A549 treated with RU486 at 1 μM for 4 hours (cell line): Measurements from ENCODE around the gene LOXL3. TPM values are rescaled to one million over a fixed set of nuclear protein-coding genes. Genes with fewer than 3 reads are reported as not detected.

Source experiments
- total RNA-seq: library from RNA; stranded (reverse); fragments of 200-300 nt; extraction: Qiagen RNA extraction; gene quantifications from 5 replicates; pipeline ENCODE4 v1.2.3, GENCODE V29; 2022; ENCODE audit warnings: low read depth

Gene LOXL3
- 0.14 to 0.66 TPM (median 0.25 TPM) in 5 replicates for total RNA-seq

DNA sequence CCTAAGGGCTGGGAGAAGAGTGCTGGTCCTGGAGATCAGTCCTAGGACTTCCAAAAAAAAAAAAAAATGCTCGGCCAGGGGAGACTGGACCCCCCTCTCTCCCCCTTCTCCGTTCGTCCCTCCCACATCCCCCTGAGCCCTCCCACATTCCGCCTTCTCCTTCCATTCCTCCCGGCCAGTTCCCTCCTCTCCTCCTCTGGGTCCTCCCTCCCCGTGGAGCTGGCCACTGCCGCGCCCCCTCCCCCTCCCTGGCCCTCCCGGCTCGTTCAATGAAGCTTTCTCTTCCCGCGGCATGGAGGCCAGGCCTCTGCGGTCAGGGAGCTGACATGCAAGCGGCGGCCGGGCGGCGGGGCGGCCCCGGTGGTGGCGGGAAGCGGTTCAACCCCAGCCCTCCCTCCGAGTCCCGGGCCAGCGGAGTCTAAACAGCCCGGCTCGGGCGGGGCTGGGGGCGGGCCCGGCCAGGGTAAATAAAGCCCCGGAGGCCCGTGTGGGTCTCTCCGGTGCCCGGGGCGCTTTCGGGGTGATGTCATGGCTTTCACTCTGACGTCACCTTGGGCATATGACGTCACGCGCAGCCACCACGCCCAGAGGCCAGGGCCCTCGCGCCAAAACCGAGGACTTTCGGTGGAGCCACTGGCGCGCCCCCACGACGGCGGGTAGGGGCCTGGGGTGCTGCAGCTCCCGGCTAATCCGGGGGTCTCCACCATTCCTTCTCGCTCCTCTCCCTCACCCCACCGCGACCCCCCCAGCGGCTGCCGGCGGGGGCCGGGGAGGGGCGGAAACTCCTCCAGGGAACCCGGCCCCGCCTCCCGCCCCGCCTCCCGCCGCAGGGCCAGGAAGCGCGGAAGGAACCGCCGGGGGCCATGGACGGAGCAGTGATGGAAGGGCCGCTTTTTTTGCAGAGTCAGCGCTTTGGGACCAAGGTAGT, at the start of gene LOXL3, which contains the start of gene DOK1:
LOXL3 (minus strand) TSS at position 51 of the 928 bp plus-strand sequence. CDS start 1,308 bp downstream, outside the sequence.
DOK1 (plus strand) TSS at position 829 of the 928 bp plus-strand sequence; CDS start at position 864, 35 bp downstream.

GRCh38 chr2:74529357-74530238, 24.1 kb downstream of the LOXL3 start, which contains the start of the genes AUP1 and HTRA2:
Gene AUP1, minus strand, starts transcription at chr2:74529706. Its CDS starts 77 bp downstream, at chr2:74529629.
Gene HTRA2, plus strand, starts transcription at chr2:74529933. Its CDS starts 74 bp downstream, at chr2:74530007.

DNA sequence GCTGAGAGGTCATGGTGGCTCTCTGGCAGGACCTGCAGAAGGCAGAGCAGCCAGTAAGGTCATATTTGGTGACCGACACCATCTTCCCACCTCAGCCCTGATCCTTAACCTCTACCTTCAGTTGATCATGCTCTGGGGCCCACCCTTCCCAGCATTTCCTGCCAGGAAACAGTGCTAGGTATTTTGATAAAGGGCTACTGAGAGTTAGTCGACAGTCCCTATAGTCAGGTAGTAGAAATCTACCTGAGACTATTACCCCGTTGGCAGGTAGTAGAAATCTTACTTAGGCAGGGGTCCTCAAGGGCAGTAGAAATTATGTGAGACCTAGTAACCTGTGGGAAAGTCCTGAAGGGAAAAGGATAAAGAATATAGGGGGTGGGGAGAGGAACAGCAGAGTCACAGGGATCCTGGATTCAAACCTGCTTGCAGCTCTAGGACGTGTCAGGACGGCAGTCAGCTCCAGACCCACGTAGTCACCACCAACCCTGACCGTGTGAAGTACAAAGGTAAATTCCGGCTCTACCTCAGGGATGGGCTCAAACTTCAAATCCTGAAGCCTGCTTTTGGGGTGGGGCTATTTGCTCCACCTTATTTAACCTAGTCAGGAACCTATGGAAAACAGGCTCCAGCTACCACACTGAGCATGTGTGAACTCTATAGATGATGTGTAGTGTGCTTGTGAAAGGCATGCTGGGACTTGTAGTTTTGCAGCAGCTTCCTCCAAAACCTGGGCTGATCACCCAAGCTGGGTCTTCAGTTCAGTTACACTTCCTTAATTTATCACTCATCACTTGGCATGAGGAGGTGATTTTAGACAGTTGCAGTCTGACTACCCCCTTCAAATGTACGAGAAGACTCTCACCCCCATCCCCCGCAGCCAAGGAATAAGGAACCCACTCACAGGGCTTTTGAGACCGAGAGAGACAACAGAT, 27.8 kb downstream of the LOXL3 start, which contains the start of gene DQX1:
DQX1 (minus strand) TSS at position 515 of the 932 bp plus-strand sequence; CDS start at position 13, 502 bp downstream.

DNA sequence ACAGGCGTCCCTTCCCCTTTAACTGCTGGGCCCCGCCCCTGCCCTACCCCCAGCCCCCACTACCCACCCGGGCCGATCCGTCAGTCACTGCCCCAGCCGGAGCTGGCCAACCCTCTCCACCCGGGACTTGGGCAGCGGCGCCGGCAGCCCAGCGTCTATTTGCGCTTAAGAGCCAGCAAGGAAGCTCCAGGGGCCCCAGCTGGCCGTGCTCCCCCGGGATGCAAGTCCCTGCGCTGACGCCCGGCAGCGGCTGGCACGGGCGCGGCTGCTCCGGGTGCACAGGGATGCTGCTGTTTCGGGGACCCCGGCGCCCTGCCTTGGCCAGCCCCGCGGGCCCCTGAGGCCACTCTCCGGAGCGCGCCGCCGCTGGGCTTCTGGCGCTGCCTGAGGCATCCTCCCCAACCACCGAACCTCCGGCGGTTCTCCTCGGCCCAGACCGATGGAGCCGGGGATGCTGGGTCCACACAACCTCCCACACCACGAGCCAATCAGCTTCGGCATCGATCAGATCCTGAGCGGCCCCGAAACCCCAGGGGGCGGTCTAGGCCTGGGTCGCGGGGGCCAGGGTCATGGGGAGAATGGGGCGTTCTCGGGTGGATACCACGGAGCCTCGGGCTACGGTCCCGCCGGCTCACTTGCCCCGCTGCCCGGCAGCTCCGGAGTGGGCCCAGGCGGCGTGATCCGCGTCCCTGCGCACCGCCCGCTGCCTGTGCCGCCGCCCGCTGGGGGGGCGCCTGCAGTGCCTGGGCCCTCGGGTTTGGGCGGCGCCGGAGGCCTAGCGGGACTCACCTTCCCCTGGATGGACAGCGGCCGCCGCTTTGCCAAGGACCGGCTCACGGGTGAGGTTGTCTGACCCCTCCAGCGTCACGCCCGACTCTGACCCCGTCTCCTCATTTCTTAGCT, 39.1 kb downstream of the LOXL3 start, which contains the start of gene TLX2:
TLX2 (plus strand) TSS at position 83 of the 903 bp plus-strand sequence; CDS start at position 440, 357 bp downstream.

DNA sequence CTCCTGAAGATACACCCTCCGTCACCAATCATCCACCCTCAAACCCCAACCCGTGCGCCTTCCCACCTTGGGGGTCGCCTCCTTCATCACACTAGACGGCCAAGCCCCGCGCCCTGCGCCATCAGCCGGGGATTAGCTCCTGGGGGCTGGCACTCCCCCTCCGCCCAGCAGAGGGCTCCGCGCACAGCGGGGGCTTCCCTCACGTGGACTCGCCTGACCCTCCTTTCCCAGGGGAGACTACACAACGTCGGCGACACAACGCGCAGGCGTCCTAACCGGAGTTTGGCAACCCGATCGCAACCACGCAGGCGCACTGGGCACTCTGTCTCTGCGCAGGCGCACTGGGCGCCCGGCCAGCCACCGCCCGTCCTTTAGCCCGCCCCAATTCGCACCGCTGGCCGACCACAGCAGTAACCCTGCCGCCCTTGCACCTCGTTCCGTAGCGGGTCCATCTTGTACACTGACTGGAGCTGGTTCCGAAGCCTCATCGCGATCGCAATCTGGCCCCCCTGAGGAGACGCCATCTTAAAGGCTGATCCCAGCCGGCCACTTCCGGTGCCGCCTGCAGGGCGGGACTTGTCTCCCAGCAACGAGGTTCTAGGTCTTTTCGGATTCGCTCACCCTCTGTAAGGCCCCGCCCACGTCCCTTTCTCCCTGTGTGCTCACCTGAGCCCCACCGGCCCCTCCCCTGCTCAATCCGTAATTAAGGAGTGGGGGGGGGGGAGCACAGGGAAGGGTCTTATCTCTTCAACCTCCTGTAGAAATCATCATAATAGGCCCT, 46.4 kb downstream of the LOXL3 start, which contains the start of gene PCGF1:
PCGF1 (minus strand) TSS at position 551 of the 781 bp plus-strand sequence; CDS start at position 524, 27 bp downstream.

GRCh38 chr2:74499267-74499939, 54.3 kb downstream of the LOXL3 start, which contains the start of gene LBX2:
Gene LBX2, minus strand, starts transcription at chr2:74499603. Its CDS starts 66 bp downstream, at chr2:74499537.

DNA sequence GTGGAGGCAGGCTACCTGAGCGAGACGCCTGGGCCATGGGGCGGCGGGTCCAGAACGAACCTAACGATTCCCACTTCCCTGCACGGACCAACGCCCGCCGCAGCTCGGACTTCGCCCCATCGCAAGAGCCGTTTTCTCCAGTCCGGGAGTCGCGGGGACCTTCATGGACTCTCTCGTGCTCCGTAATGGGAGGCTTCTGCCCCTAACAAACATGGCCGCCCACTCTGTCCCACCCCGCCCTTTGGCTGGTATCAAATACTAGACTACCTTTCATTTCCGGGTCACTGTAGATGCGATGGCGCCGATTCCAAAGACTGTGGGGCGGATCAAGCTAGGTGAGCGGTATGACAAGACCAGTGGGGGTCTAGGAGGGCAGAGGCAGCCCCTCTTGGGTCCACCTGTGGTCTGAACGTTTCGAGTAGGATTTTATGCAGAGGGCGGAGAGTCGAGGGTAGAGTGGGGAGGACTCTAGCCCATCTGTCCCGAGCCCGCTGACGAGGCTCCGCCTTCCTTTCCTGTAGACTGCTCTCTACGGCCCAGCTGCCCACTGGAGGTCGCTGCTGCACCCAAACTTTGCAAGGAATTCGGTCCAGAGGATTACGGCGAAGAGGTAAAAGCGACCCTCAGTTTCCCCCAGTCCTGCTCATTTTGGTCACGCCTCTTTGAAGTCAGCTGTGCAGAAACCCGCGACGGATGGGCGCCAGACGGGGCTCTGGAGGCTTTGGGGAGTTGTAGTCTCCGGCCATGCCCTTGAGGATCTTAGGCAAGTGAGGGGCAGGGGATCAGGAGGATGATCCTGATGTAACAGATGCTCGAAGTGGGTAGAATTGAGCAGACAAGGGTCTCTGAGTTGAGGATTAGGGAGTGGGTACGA, 70.7 kb downstream of the LOXL3 start, which contains the start of the genes CCDC142 and TTC31:
CCDC142 (minus strand) TSS at position 198 of the 874 bp plus-strand sequence; CDS start at position 37, 161 bp downstream.
TTC31 (plus strand) TSS at position 281 of the 874 bp plus-strand sequence; CDS start at position 296, 15 bp downstream.

Other genes with a start within 250 kb of the LOXL3 start
- 0.17 to 0.68 TPM (median 0.43 TPM) in 5 replicates for gene SLC4A5, start 210.5 kb downstream of the LOXL3 start, total RNA-seq
- gene DCTN1, start 173.6 kb downstream of the LOXL3 start, total RNA-seq = 104 to 150 TPM (median 150 TPM) in 5 replicates
- gene C2orf81, start 132.3 kb downstream of the LOXL3 start, total RNA-seq = 1.9 to 3.5 TPM (median 3.2 TPM) in 5 replicates
- 68.3 to 88.0 TPM (median 87.1 TPM) in 5 replicates for gene WDR54, start 132.2 kb downstream of the LOXL3 start, total RNA-seq
- 18.7 to 29.5 TPM (median 22.1 TPM) in 5 replicates for gene RTKN, start 112.0 kb downstream of the LOXL3 start, total RNA-seq
- 52.7 to 58.3 TPM (median 55.9 TPM) in 5 replicates for gene INO80B, start 98.9 kb downstream of the LOXL3 start, total RNA-seq
- 44.9 to 90.5 TPM (median 83.9 TPM) in 5 replicates for gene WBP1, start 95.5 kb downstream of the LOXL3 start, total RNA-seq
- gene MOGS, start 88.6 kb downstream of the LOXL3 start, total RNA-seq = 39.9 to 51.2 TPM (median 49.7 TPM) in 5 replicates
- 108 to 158 TPM (median 132 TPM) in 5 replicates for gene MRPL53, start 81.3 kb downstream of the LOXL3 start, total RNA-seq
- gene CCDC142, start 70.9 kb downstream of the LOXL3 start, total RNA-seq = 9.1 to 15.9 TPM (median 14.4 TPM) in 5 replicates
- 14.5 to 16.7 TPM (median 16.4 TPM) in 5 replicates for gene TTC31, start 70.9 kb downstream of the LOXL3 start, total RNA-seq
- 2.7 to 4.1 TPM (median 3.4 TPM) in 5 replicates for gene LBX2, start 54.3 kb downstream of the LOXL3 start, total RNA-seq
- gene PCGF1, start 46.2 kb downstream of the LOXL3 start, total RNA-seq = 30.2 to 41.4 TPM (median 31.4 TPM) in 5 replicates
- 0.22 to 0.45 TPM (median 0.34 TPM) in 5 replicates for gene TLX2, start 39.5 kb downstream of the LOXL3 start, total RNA-seq
- 0.06 to 0.23 TPM (median 0.15 TPM) in 3 of 5 replicates, not detected in the others for gene DQX1, start 27.7 kb downstream of the LOXL3 start, total RNA-seq
- gene AUP1, start 24.2 kb downstream of the LOXL3 start, total RNA-seq = 182 to 257 TPM (median 240 TPM) in 5 replicates
- 31.3 to 40.6 TPM (median 40.0 TPM) in 5 replicates for gene HTRA2, start 24.0 kb downstream of the LOXL3 start, total RNA-seq
- 4.2 to 6.3 TPM (median 5.4 TPM) in 5 replicates for gene DOK1, start 778 bp upstream of the LOXL3 start, total RNA-seq
- not detected in 5 replicates for gene M1AP, start 94.4 kb upstream of the LOXL3 start, total RNA-seq
- 8.1 to 12.1 TPM (median 9.2 TPM) in 5 replicates for gene SEMA4F, start 100.3 kb upstream of the LOXL3 start, total RNA-seq